Upper lobe of left lung (tissue), 4 donors: Measurements from ENCODE around the gene MICAL3.

Experiments
- POLR2A ChIP-seq, 4 donors: fragments of 450-650 bp; IDR thresholded peaks; one replicate each; pipeline ENCODE4 v1.5.1; 2016 to 2017; ENCODE audit warnings: antibody characterized with exemption in 4 of 4, mild to moderate bottlenecking in 2 of 4
- TF ChIP-seq, protein P1 (sequence below), 6 experiments: fragments of 450-650 bp in 4 of 6; fragments of 200-600 bp in 2 of 6; sonication (generic) in 2 of 6; IDR thresholded peaks; one replicate each; pipeline ENCODE4 v1.5.1; 2016 to 2019; ENCODE audit warnings: antibody characterized with exemption in 6 of 6

DNA sequence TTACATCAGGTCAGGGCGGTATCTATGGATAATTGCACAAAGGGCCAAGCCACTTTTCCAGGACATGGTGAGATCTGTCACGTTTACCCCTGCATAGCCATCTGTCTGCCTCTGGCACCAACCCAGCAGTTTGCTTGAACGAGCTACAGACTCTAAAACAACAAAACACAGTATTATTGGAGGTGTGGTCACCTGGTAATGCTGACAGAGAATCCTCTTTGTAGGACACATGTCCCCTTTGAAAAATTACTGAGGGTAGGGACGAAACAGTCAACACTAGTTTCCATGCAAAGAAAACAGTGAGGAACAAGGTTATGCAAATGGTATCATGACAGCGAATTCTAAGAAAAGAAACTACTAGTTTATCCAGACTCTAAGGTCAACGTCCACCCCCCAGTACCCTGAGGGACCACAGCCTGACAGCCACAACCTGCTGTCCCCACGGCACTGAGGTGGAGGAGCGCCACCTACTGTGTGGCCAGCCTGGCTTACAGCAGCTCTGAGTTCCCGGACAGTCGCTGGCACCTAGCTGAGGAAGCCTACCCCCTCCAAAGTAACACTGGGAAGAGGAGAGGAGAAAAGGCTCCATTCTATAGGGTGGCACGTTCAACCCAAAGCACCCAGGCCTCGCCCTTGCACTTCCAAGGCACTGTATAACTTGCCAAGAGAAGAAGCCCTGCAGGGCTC, 132.7 kb downstream of the MICAL3 start:
- TF ChIP-seq, protein P1, sequence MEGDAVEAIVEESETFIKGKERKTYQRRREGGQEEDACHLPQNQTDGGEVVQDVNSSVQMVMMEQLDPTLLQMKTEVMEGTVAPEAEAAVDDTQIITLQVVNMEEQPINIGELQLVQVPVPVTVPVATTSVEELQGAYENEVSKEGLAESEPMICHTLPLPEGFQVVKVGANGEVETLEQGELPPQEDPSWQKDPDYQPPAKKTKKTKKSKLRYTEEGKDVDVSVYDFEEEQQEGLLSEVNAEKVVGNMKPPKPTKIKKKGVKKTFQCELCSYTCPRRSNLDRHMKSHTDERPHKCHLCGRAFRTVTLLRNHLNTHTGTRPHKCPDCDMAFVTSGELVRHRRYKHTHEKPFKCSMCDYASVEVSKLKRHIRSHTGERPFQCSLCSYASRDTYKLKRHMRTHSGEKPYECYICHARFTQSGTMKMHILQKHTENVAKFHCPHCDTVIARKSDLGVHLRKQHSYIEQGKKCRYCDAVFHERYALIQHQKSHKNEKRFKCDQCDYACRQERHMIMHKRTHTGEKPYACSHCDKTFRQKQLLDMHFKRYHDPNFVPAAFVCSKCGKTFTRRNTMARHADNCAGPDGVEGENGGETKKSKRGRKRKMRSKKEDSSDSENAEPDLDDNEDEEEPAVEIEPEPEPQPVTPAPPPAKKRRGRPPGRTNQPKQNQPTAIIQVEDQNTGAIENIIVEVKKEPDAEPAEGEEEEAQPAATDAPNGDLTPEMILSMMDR (IDR thresholded peaks at IDR 0.05) = no peak
- TF ChIP-seq POLR2A (IDR thresholded peaks at IDR 0.05) = no peak
